HepG2 (cell line): ENCODE data around the gene MKNK1. TPM values are rescaled to one million over a fixed set of nuclear protein-coding genes. Genes with fewer than 3 reads are reported as not detected.

Source experiments
- ATAC-seq: fragments of 200-7000 bp; cut with Tn5 transposase; 3 replicates; pipeline ENCODE4 v1.9.1; 2020; ENCODE audit warnings: mild to moderate bottlenecking, moderate library complexity
- BruUV-seq: library from RNA; stranded (reverse); fragments of 400-500 nt; replicated peaks from 2 replicates; lab custom pipeline; 2021; lab: Mats Ljungman, UMichigan
- CTCF ChIA-PET: fragments of 300-600 bp; formaldehyde crosslinking; extraction: SDS; loops from one replicate; lab custom pipeline; 2021; ENCODE audit warnings: low total read pairs, inconsistent platforms, low intra/inter-chr PET ratio; lab: Yijun Ruan, JAX
- POLR2A ChIA-PET: fragments of 350-600 bp; sonication (Branson Sonifier 250); formaldehyde crosslinking; loops from one replicate; lab custom pipeline; 2020; ENCODE audit warnings: antibody characterized with exemption, inconsistent platforms; lab: Yijun Ruan, JAX
- DNase-seq: peaks from one replicate; pipeline ENCODE4 v3.0.0-alpha.2; 2015; ENCODE audit warnings: low spot score
- FAIRE-seq: peaks from 3 replicates; lab custom pipeline; 2011; peaks lifted over from hg19 to GRCh38; lab: Jason Lieb, UNC
- H2AFZ ChIP-seq: one replicate; pipeline ENCODE4 v1.6.1; 2011; ENCODE audit warnings: low read length, inconsistent platforms
- H3K27ac ChIP-seq: fragments of 300-600 bp; 3 replicates; pipeline ENCODE4 v1.8.0; 2011; ENCODE audit warnings: mixed run types, mild to moderate bottlenecking, mixed read lengths, low read length, inconsistent platforms; ENCODE audit not compliant: insufficient read depth; ENCODE audit errors: extremely low read length
- H3K27me3 ChIP-seq, 2 experiments: fragments of 200-600 bp in 1 of 2; 2 replicates in 1 of 2; 3 replicates in 1 of 2; pipeline versions ENCODE4 v1.6.0 to v1.8.0; 2011; ENCODE audit warnings: low read length in 2 of 2, mild to moderate bottlenecking in 2 of 2, moderate library complexity in 2 of 2, inconsistent platforms in 1 of 2; ENCODE audit not compliant: insufficient read depth in 2 of 2, control insufficient read depth in 1 of 2
- H3K36me3 ChIP-seq, 2 experiments: fragments of 200-600 bp in 1 of 2; replicated peaks in 1 of 2; 2 replicates in 1 of 2; 3 replicates in 1 of 2; pipeline versions ENCODE4 v1.5.1 to v1.8.0; 2011; ENCODE audit warnings: low read length in 2 of 2, inconsistent platforms in 1 of 2; ENCODE audit not compliant: insufficient read depth in 2 of 2, control insufficient read depth in 1 of 2
- H3K4me1 ChIP-seq: 2 replicates; pipeline ENCODE4 v1.5.1; 2012; ENCODE audit warnings: low read length, inconsistent platforms; ENCODE audit not compliant: insufficient read depth
- H3K4me2 ChIP-seq: 2 replicates; pipeline ENCODE4 v1.6.0; 2011; ENCODE audit warnings: low read depth, low read length, inconsistent platforms
- H3K4me3 ChIP-seq, 3 experiments: fragments of 200-600 bp in 1 of 3; sonication (generic), shearing (Covaris generic) in 1 of 3; replicated peaks in 1 of 3; 2 replicates each; pipeline ENCODE4 v1.5.1; 2011 to 2016; ENCODE audit warnings: low read length in 3 of 3, inconsistent platforms in 2 of 3, low read depth in 2 of 3, mild to moderate bottlenecking in 2 of 3, control low read depth in 1 of 3, mixed read lengths in 1 of 3; ENCODE audit not compliant: insufficient read depth in 1 of 3
- H3K79me2 ChIP-seq: one replicate; pipeline ENCODE4 v1.6.1; 2011; ENCODE audit warnings: low read length, inconsistent platforms; ENCODE audit not compliant: insufficient read depth
- H3K9ac ChIP-seq: 2 replicates; pipeline ENCODE4 v1.6.0; 2011; ENCODE audit warnings: mild to moderate bottlenecking, low read depth, low read length, inconsistent platforms; ENCODE audit not compliant: insufficient read depth
- H3K9me3 ChIP-seq: 2 replicates; pipeline ENCODE4 v1.5.1; 2012; ENCODE audit warnings: mild to moderate bottlenecking, low read length
- H4K20me1 ChIP-seq: 2 replicates; pipeline ENCODE4 v1.6.0; 2011; ENCODE audit warnings: inconsistent platforms, mild to moderate bottlenecking, low read length, moderate library complexity; ENCODE audit not compliant: insufficient read depth
- ETV6 ChIP-seq: sonication (generic); formaldehyde crosslinking; conservative IDR thresholded peaks from 2 replicates; pipeline ENCODE4 v1.4.0; 2020; ENCODE audit warnings: missing genetic modification reagents
- HNRNPL ChIP-seq: fragments of 200-400 bp; formaldehyde crosslinking; IDR thresholded peaks from 2 replicates; pipeline ENCODE4 v1.6.1; 2017; ENCODE audit warnings: mild to moderate bottlenecking, low read depth, low read length
- MED13 ChIP-seq: sonication (generic); formaldehyde crosslinking; IDR thresholded peaks from 2 replicates; pipeline ENCODE4 v1.5.0; 2020; ENCODE audit warnings: missing genetic modification reagents
- NR2C2 ChIP-seq: sonication (generic); formaldehyde crosslinking; IDR thresholded peaks from 2 replicates; pipeline ENCODE4 v1.4.0; 2020; ENCODE audit warnings: missing genetic modification reagents, mild to moderate bottlenecking, moderate library complexity, borderline replicate concordance
- ONECUT2 ChIP-seq: sonication (generic); formaldehyde crosslinking; IDR thresholded peaks from 2 replicates; pipeline ENCODE4 v1.4.0; 2020; ENCODE audit warnings: missing genetic modification reagents
- POLR2G ChIP-seq: fragments of 200-400 bp; formaldehyde crosslinking; IDR thresholded peaks from 2 replicates; pipeline ENCODE4 v1.6.1; 2018; ENCODE audit warnings: mild to moderate bottlenecking, low read depth, low read length, moderate library complexity
- PRMT3 ChIP-seq: sonication (generic); formaldehyde crosslinking; IDR thresholded peaks from 2 replicates; pipeline ENCODE4 v1.8.1; 2022; ENCODE audit warnings: low read depth, mild to moderate bottlenecking, moderate library complexity, missing genetic modification reagents, borderline replicate concordance
- SALL2 ChIP-seq: sonication (generic); formaldehyde crosslinking; IDR thresholded peaks from 2 replicates; pipeline ENCODE4 v1.8.1; 2023; ENCODE audit warnings: mild to moderate bottlenecking, missing genetic modification reagents, inconsistent platforms
- ZBTB25 ChIP-seq: IDR thresholded peaks from 2 replicates; pipeline ENCODE4 v1.6.1; 2018; ENCODE audit warnings: missing genetic modification reagents
- ZNF121 ChIP-seq: sonication (generic); formaldehyde crosslinking; IDR thresholded peaks from 2 replicates; pipeline ENCODE4 v1.5.0; 2020; ENCODE audit warnings: mild to moderate bottlenecking, missing genetic modification reagents
- ZNF251 ChIP-seq: sonication (generic); formaldehyde crosslinking; IDR thresholded peaks from 2 replicates; pipeline ENCODE4 v1.9.0; 2021; ENCODE audit warnings: mild to moderate bottlenecking, missing genetic modification reagents
- ZNF333 ChIP-seq: sonication (generic); formaldehyde crosslinking; IDR thresholded peaks from 2 replicates; pipeline ENCODE4 v1.4.0; 2020; ENCODE audit warnings: mild to moderate bottlenecking, missing genetic modification reagents, borderline replicate concordance
- ZNF496 ChIP-seq: sonication (generic); formaldehyde crosslinking; IDR thresholded peaks from 2 replicates; pipeline ENCODE4 v1.8.1; 2023; ENCODE audit warnings: mild to moderate bottlenecking, moderate library complexity, missing genetic modification reagents; ENCODE audit not compliant: insufficient replicate concordance
- ZNF550 ChIP-seq: sonication (generic); formaldehyde crosslinking; IDR thresholded peaks from 2 replicates; pipeline ENCODE4 v1.4.0; 2020; ENCODE audit warnings: mild to moderate bottlenecking, missing genetic modification reagents, borderline replicate concordance
- ZNF768 ChIP-seq: sonication (generic); formaldehyde crosslinking; IDR thresholded peaks from 2 replicates; pipeline ENCODE4 v1.4.0; 2020; ENCODE audit warnings: missing genetic modification reagents
- WGBS: methylation state at CpG from one replicate; pipeline ENCODE4 v1.1.6; 2017; ENCODE audit warnings: low lambda C conversion rate; 5-methylcytosine and 5-hydroxymethylcytosine counted together
- in situ Hi-C: cut with HindIII; loops from 2 replicates; pipeline ENCODE4 v1.10.0; 2017; ENCODE audit warnings: low pct_unique_long_range_greater_than_20kb; ENCODE audit not compliant: extremely low pct_ligation_motif_present
- intact Hi-C: fragments of 100-400 bp; cut with micrococcal nuclease; formaldehyde crosslinking; loops from one replicate; pipeline ENCODE4 v1.10.0; 2022; ENCODE audit not compliant: unreplicated experiment
- polyA plus RNA-seq, 8 experiments: library from polyadenylated mRNA; depleted of rRNA in 3 of 8; stranded (reverse) in 7 of 8; unstranded in 1 of 8; fragments of >200 nt; fragmentation: Illumina TruSeq in 4 of 8; extraction: Trizol in 4 of 8; gene quantifications; 2 replicates each; pipeline versions ENCODE4 v1.2.1 to v1.2.3, GENCODE V29; 2011 to 2016; ENCODE audit warnings: low read depth in 4 of 8, missing spikeins in 1 of 8, mixed read lengths in 1 of 8; ENCODE audit not compliant: insufficient read depth in 1 of 8
- total RNA-seq, 5 experiments: library from RNA; depleted of rRNA; stranded (reverse); fragments of >200 nt; fragmentation: Illumina TruSeq; extraction: Trizol; gene quantifications; 2 replicates each; pipeline ENCODE4 v1.2.3, GENCODE V29; 2016; ENCODE audit warnings: low read depth in 1 of 5

MKNK1 gene
- total and polyA plus RNA-seq, 2 of the 13 experiments (the other 11 are each of a cell fraction or from before 2014, with no cell fraction given), result 18.5 to 24.1 TPM

GRCh38 chr1:46619656-46620258 lies 15.7 kb upstream of the MKNK1 start:
- BruUV-seq, result no TSS peak
- whole genome bisulfite sequencing, result 96% methylated on average over 4 of the region's 5 CpGs
- in situ Hi-C loops (loop anchor here (5.0 kb wide), 1 partner anchor 103 kb away; no protein-coding TSS in a partner anchor), intact Hi-C loops (loop anchor here (10.0 kb wide), 1 partner anchor 45 kb away; the partner anchor contains the start of gene ATPAF1)
- no peak for FAIRE-seq
- H3K27ac ChIP-seq, result no peak overlapping the region
- no peak overlapping the region for H2AFZ ChIP-seq
- DNase-seq, result no peak
- peaks cover 47% of the 10 kb centered on the region for H3K4me1 ChIP-seq
- no peaks in the 10 kb centered on the region; a peak in 1 of 5 replicates for H3K27me3 ChIP-seq
- H3K79me2 ChIP-seq, result no peaks in the 10 kb centered on the region
- no peaks in the 10 kb centered on the region for H3K36me3 ChIP-seq
- H4K20me1 ChIP-seq, result no peaks in the 10 kb centered on the region
- TF ChIP-seq ZNF768, result peak; percentile 82
- TF ChIP-seq ZNF251 (CRISPR knock-in tag), result no peak
- TF ChIP-seq NR2C2 (CRISPR knock-in tag), result no peak
- no peak for ATAC-seq
- H3K9ac ChIP-seq, result no peak overlapping the region
- no peaks in the 10 kb centered on the region for H3K9me3 ChIP-seq
- ChIA-PET CTCF (no interaction called here), POLR2A (no interaction called here)
- H3K4me2 ChIP-seq, result no peak overlapping the region
- H3K4me3 ChIP-seq, result no peak overlapping the region

GRCh38 chr1:46618754-46619415 lies 14.8 kb upstream of the MKNK1 start:
- Histone ChIP-seq H3K9ac (0 out of 2 replicates have a peak overlapping the region, but pooled peaks have one; percentile 12), H3K27ac (no peak overlapping the region), H3K27me3 (no peaks in the 10 kb centered on the region; a peak in 1 of 5 replicates), H3K4me2 (peak overlapping the region; percentile 94), H3K4me3 (peak overlapping the region in 1 of 3 experiments; percentile 35; a peak in 2 of 6 replicates), H4K20me1 (no peaks in the 10 kb centered on the region), H3K9me3 (no peaks in the 10 kb centered on the region), H3K4me1 (peaks cover 43% of the 10 kb centered on the region), H3K36me3 (no peaks in the 10 kb centered on the region), H2AFZ (no peak overlapping the region), H3K79me2 (no peaks in the 10 kb centered on the region)
- intact Hi-C loops (loop anchor here (10.0 kb wide), 1 partner anchor 46 kb away; the partner anchor contains the start of gene ATPAF1), in situ Hi-C loops (loop anchor here (5.0 kb wide), 1 partner anchor 103 kb away; no protein-coding TSS in a partner anchor)
- ChIA-PET CTCF (no interaction called here), POLR2A (interaction anchor here (1.4 to 6.2 kb wide), 3 partner anchors 14 to 63 kb away, joined by 3 to 79 read pairs (median 8); partner anchors contain the start of genes ATPAF1 and MKNK1)
- BruUV-seq, result no TSS peak
- WGBS, result 3% methylated on average over 4 of the region's 4 CpGs
- ATAC-seq (no peak), FAIRE-seq (no peak), DNase-seq (no peak)
- TF ChIP-seq HNRNPL (no peak), POLR2G (no peak), ZBTB25 (no peak), SALL2 (CRISPR knock-in tag) (no peak), ZNF333 (CRISPR knock-in tag) (no peak), MED13 (no peak), ZNF550 (CRISPR knock-in tag) (no peak), ETV6 (no peak), ZNF121 (CRISPR knock-in tag) (no peak), ZNF496 (CRISPR knock-in tag) (no peak), PRMT3 (CRISPR knock-in tag) (no peak), ONECUT2 (CRISPR knock-in tag) (no peak)
